GM10847 (cell line): ENCODE measurements around the gene PALD1.

Source experiments
- POLR2A ChIP-seq: IDR thresholded peaks from 2 replicates; pipeline ENCODE4 v1.6.1; 2011; ENCODE audit not compliant: insufficient read length; ENCODE audit errors: extremely low read depth

PALD1 gene

DNA sequence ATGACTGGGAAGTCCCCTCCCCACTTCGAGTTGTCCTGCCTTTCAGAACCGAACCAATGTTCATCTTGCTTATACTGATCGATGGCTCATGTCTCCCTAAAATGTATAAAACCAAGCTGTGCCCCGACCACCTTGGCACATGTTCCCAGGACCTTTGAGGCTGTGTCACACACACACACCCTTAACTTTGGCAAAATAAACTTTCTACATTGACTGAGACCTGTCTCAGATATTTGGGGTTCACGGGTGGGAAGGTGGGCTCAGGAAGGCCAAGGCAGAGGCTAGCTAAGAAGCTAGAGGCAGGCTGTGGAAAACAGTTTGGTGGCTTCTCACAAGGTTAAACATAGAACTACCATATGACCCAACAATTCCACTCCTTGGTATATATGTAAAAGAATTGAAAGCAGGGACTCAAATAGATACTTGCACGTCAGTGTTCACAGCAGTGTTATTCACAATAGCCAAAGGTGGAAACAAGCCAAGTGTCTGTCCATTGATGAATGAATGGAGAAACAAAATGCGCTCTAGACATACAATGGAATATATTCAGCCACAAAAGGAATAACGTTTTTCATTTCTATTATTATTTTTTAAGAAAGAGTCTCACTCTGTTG, 108.6 kb downstream of the PALD1 start:
- no peak for TF ChIP-seq POLR2A

DNA sequence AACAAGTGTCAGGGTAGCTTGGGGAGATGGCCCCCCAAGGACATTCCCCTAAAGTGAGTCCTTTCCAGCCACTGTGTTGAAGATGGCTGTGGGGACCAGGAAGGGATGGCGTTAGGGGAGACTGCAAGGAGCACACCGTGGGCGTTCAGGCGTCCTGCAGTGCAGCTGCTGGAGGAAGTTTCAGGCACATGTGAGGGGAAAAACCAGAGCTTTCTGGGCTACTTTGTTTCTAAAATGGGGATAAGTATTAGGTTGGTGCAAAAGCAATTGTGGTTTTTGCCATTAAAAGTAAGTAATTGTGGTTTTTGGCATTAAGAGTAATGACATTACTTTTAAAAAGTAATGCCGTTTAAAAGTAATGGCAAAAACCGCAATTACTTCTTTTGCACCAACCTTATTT, 109.7 kb downstream of the PALD1 start:
- no peak for TF ChIP-seq POLR2A

DNA sequence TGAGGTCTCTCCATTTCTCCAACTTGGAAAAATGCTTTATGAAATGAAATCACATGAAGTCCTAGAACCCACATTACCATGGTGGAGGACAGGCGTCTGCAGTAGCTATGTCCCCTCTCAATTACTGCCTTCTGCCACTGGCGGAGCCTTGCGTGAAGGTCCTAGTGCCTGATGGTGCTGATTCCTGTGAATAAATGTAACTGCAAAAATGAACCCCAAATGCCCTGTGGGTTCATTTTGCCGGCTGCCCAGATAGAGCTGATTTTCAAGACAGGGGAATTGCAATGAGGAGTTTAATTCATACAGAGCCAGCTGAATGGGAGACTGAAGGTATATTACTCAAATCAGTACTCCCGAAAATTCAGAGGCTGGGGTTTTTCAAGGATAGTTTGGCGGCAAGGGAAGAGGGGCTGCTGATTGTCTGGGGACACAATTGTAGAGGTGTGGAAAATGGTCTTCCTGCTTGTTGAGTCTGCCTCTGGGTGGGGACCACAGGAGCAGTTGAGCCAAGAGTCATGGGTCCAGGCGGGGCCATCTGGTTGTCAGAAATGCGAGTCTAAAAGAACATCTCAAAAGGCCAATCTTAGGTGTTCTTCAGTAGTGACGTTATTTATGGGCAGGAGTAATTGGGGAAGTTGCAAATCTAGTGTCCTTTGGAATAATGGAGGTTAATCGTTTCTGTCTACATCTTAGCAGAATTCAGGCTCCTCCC, 110.4 kb downstream of the PALD1 start:
- no peak for TF ChIP-seq POLR2A

DNA sequence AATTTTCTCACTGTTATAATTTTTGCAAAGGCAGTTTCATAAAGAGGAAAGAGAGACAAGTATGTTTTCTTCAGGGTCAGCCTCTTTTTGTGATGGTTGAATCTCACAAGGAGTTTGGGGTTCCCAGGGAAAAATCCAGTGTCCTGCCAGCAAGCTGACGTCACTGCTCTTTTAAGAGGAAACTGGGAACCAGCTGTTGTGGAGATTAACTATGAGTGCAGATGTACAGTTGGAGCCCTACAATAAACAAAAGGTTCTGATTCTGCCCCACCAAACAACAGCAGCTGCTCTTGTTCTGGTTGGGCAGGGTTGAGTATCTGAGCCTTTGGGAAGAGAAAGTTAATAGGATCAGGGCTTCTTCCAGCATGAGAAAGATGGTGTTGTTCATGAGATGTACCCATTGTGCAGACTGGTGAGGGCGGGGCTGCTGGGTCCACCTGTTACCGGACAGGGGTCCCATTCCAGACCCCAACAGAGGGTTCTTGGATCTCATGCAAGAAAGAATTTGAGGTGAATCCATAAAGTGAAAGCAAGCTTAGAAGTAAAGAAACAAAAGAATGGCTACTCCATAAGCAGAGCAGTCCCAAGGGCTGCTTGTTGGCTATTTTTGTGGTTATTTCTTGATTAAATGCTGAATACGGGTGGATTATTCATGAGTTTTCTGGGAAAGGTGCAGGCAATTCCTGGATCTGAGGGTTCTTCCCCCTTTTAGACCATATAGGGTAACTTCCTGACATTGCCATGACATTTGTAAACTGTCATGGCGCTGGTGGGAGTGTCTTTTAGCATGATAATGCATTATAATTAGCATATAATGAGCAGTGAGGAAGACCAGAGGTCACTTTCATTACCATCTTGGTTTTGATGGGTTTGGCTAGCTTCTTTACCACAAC, 111.4 kb downstream of the PALD1 start:
- no peak for TF ChIP-seq POLR2A

DNA sequence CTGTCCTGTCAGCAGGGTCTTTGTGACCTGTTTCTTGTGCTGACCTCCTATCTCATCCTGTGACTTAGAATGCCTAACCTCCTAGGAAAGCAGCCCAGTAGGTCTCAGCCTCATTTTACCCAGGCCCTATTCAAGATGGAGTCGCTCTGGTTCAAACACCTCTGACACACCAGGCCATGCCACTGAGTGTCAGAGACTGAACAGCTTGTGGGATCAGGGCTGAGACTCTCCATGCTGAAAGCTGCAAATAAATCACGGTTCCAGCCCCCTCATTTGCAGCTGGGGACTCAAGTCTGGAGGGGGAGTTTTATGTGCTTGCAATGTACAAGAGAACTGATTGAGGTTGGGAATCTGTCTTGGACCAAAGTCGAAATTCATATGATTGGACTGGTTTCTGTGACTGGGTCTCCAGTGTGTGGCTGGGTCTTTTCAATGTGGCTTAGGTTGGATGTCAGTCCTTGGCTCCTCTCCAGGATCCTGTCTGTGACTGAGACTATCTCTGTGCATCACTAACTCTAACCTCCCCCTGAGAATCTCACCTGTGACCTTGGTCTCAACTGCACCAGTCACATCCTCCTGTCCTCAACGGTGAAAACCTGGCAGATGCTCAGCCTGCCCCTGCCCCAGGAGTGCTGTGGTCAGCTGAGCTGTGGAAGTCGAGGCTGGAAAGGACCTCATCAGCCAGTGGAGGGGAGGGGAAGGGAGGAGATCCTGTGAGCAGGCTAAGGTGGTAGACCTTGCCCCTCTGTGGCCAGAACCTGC, 112.3 kb downstream of the PALD1 start:
- no peak for TF ChIP-seq POLR2A

DNA sequence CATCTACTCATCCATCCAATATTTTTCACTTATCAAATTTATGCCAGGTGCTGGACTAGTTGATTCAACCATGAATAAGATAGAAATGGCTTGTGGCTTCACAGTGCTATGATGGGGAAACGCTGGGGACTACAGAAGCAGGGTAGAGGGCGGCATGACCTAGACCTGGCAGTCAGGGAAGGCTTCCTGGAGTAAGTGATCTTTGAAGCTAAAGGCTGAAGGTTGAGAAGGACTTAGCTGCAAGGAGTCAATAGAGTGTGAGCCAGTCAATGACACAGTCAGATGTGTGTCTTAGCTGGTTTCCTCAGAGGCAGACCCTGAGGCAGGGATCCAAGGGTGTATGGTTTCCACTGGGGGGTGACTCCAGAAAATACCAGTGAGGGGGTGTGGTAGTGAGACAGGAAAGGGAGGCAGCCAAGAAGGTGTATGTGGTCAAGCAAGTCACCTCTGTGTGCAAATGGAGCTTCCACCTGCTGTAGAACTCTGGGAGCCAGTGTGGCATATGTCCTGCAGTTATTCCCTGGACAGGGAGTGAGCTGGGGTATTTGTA, 113.7 kb downstream of the PALD1 start:
- TF ChIP-seq POLR2A, result no peak

DNA sequence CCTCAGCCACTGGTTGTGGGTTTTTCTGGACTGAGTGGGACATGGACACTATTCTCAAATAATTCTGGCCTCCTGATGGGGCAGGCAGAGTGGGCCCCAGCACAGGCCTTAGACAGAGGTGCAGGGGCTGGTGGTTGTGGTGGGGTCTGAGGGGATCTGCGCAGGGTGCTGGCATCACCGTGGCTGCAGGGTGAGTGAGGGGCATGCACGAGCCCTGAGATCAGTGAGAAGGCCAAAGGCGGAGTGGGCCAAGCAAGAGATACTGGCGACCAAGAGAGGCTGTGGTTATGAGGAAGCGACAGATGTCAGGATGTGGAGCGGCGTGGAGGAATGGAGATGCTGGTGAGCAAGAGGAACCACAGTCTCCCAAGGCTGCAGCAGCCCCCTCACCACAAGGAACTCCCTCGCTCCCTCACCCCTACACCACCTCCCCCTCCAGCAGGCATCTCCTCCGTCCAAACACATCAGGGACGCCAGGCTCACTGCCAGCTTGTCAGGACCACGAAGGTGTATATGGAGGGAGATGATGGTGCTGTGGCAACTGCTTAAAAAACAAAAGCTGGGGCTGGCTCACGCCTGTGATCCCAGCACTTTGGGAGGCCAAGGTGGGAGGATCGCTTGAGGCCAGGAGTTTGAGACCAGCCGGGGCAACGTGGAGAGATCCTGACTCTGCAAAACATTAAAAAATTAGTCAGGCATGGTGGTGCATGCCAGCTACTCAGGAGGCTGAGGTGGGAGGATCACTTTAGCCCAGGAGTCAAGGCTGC, 114.4 kb downstream of the PALD1 start:
- no peak for TF ChIP-seq POLR2A

DNA sequence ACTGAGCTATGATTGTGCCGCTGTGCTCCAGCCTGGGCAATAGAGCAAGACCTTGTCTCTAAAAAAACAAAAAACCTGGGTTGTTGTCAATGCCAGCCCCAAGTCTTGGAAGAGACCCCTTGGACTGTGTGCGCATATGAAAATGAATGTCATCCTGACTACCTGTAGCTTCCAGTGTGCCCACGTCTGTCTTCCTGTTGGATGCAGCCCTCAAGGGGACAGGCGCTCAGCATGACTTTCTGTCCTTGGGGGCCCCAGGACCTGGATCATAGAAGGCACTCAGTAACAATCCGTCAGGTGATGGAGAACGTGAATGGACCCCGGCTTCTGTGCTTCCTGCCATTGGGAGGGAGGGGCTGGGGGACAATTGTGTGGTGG, 114.9 kb downstream of the PALD1 start:
- no peak for TF ChIP-seq POLR2A

DNA sequence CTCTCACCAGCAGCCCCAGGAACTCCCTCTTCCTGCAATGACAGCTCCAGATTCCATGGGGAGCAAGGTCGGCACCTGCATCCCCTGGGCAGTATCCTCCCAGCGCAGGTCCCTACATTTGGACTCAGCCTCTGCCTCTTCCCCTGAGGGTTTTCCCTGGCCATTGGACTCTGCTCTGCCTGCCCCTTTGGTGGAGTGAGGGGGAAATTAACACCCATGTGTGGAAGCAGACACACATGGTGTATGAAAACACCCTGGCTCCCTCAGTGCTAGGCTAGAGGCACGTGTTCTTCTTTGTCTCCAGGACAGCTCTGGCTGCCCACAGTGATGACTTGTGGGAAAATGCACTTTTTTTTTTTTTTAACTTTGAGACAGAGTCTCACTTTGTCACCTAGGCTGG, 115.6 kb downstream of the PALD1 start:
- no peak for TF ChIP-seq POLR2A

DNA sequence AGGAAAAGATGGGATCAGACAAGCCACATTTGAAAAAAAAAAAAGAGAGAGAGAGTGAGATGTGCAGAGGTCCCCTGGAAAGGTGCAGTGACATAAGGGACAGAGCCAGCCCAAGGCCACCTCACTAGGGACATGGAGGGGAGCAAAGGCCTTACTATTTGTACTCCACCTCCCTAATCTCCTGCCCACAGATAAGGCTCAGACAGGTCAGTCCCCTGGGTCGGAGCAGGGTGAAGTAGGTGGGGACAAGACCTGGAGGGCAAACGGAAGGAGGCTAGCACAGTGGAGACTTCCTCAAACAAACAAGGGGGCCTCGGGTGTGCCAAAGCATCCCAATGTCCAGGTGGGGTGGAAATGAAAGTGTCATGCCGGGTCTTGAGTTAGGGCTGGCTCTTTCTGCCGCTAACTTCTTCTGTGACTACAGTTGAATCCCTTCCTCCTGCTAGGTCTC, 117.0 kb downstream of the PALD1 start:
- no peak for TF ChIP-seq POLR2A

DNA sequence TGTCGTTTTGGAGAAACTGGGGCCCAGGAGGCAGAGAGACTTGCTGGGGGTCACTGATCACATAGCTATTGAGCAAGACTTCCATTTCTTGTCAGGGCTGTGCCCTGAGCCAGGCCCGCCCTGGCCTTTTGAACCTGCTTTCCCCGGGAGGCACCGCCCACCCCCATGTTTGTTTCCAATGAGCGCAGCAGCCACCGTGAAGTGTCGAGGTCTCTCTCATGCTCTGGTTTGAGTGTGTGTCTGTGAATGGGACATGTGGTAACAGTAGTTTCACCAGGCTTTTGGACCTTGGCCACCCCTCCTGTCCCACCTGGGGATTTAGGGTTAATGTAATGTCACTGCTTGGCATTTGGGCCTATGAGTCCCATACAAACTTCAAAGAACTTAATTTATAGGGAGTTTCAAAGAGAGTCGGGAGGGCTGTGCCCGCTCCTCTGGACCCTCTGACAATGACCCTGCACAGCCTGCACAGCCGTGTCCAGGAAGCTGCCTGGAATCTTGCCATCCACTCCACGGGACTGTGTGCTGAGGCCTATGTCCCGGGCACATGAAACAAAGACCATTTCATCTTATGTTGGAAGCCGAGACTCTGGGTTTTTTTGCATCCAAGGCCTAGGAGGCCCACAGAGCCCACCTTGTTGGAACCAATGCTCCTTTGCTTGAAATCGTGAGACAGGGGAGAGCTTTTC, 117.7 kb downstream of the PALD1 start:
- TF ChIP-seq POLR2A, result no peak

DNA sequence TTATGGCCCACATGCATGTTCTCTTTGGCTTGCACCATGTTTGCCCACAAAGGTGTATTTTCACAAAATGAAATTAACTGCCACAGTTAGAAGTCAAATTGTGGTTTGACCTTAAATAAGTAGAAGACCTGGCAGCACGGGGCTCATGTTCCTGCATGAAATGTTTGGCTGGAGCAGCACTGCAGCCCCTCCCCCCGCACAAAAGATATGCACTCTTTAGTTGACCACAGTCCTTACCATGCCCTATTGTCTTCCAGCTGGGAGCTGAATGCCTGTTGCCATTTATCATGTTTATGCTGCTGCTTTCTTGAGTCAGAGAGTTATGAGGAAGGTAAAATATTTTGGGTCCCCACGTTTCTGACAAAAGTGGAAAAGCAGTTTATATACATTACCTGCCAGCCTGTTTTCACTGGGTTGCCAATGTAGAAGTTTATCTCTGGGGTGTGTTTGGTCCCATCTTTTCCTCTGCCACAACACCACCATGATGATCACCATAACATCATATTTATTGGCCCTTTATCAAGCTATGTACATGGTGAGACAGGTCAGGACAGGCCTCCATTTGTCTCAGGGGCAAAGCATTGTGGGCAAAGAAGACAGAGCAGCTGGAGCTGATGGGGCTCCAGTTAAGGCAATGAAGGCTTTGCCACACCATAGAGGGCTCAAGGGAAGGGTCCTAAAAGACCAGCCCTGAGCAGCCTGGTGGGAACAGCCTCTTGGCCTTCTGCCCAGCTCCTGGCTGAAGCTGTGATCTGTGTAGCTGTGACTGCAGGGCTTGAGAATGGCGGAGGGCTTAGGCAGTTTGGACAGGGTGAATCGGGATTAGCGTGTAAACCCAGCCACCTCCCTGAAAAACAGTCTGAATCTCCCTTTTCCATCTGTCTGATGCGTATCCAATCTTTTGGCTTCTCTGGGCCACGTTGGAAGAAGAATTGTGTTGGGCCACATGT, 118.6 kb downstream of the PALD1 start:
- no peak for TF ChIP-seq POLR2A
